Thyroid gland (tissue), 4 donors: Measurements from ENCODE around the gene PIP4K2A. TPM values are rescaled to one million over a fixed set of nuclear protein-coding genes. Genes with fewer than 3 reads are reported as not detected.
"Not testable (repeated sequence)": the region's sequence is repeated elsewhere in the genome, so short reads cannot be mapped to it uniquely, and the experiment has no call there.

Experiments
- DNase-seq, 2 donors: peaks; one replicate each; pipeline ENCODE4 v3.0.0-alpha.2; 2019
- H3K27ac ChIP-seq, 3 donors: fragments of 200-600 bp; sonication (generic); 1 replicate in 2 of 3; 2 replicates in 1 of 3; pipeline ENCODE4 v1.5.1; 2016 to 2019; ENCODE audit warnings: mild to moderate bottlenecking in 1 of 3, moderate library complexity in 1 of 3
- H3K27me3 ChIP-seq: fragments of 200-600 bp; sonication (generic); one replicate; pipeline ENCODE4 v1.5.1; 2019
- H3K36me3 ChIP-seq, 2 donors: fragments of 200-600 bp; sonication (generic); one replicate each; pipeline ENCODE4 v1.5.1; 2016 to 2019
- H3K4me1 ChIP-seq, 2 donors: fragments of 200-600 bp; sonication (generic); one replicate each; pipeline ENCODE4 v1.5.1; 2017 to 2019
- H3K4me3 ChIP-seq, 3 donors: fragments of 200-600 bp; sonication (generic); replicated peaks in 1 of 3; 1 replicate in 2 of 3; 2 replicates in 1 of 3; pipeline ENCODE4 v1.5.1; 2016; ENCODE audit warnings: mild to moderate bottlenecking in 1 of 3
- H3K9me3 ChIP-seq: fragments of 200-600 bp; sonication (generic); one replicate; pipeline ENCODE4 v1.5.1; 2017
- CTCF ChIP-seq, 6 experiments: fragments of 200-600 bp in 3 of 6; fragments of 450-650 bp in 3 of 6; sonication (generic) in 3 of 6; IDR thresholded peaks; one replicate each; pipeline ENCODE4 v1.5.1; 2016 to 2019; ENCODE audit warnings: antibody characterized with exemption in 6 of 6, mild to moderate bottlenecking in 2 of 6, inconsistent platforms in 1 of 6, moderate library complexity in 1 of 6
- POLR2A ChIP-seq, 2 donors: fragments of 450-650 bp; IDR thresholded peaks; one replicate each; pipeline ENCODE4 v1.6.1; 2017; ENCODE audit warnings: antibody characterized with exemption in 2 of 2, mild to moderate bottlenecking in 2 of 2, moderate library complexity in 1 of 2
- WGBS, 2 donors: methylation state at CpG; one replicate each; pipeline ENCODE4 v1.1.5; 2017; 5-methylcytosine and 5-hydroxymethylcytosine counted together
- intact Hi-C: fragments of 100-400 bp; cut with DNase I; formaldehyde crosslinking; loops from one replicate; pipeline ENCODE4 v1.15.1; 2023
- total RNA-seq, 4 donors: library from RNA; depleted of rRNA; stranded (reverse); fragments of >200 nt; gene quantifications; one replicate each; pipeline ENCODE4 v1.2.3, GENCODE V29; 2016

The PIP4K2A gene
- total RNA-seq, 4 donors from 2014 or later, result 16.5 to 23.2 (median 19.3) TPM

- WGBS, 2 donors, result 49 to 56% methylated on average over 3 of the region's 3 CpGs
Measured at GRCh38 chr10:22753786-22754185, 39.4 kb upstream of the PIP4K2A start.

GRCh38 chr10:22752272-22752889 lies 38.0 kb upstream of the PIP4K2A start:
- WGBS, 2 donors, result 82 to 91% methylated on average over 2 of the region's 2 CpGs
- intact Hi-C loops, result no loop called here
- H3K9me3 ChIP-seq, result no peaks in the 10 kb centered on the region
- H3K4me3 ChIP-seq, result no peak overlapping the region
- no peaks in the 10 kb centered on the region for H3K36me3 ChIP-seq
- no peaks in the 10 kb centered on the region for H3K4me1 ChIP-seq
- no peak overlapping the region for H3K27ac ChIP-seq
- no peak for DNase-seq
- no peaks in the 10 kb centered on the region for H3K27me3 ChIP-seq
- TF ChIP-seq CTCF (IDR thresholded peaks at IDR 0.05), result no peak
- TF ChIP-seq POLR2A (IDR thresholded peaks at IDR 0.05), result no peak

More at GRCh38 chr10:22753786-22754185, 39.4 kb upstream of the PIP4K2A start:
- TF ChIP-seq CTCF (IDR thresholded peaks at IDR 0.05) (no peak), POLR2A (IDR thresholded peaks at IDR 0.05) (no peak)
- Histone ChIP-seq H3K4me1 (no peaks in the 10 kb centered on the region), H3K4me3 (no peak overlapping the region), H3K9me3 (no peaks in the 10 kb centered on the region), H3K27me3 (no peaks in the 10 kb centered on the region), H3K27ac (no peak overlapping the region), H3K36me3 (no peaks in the 10 kb centered on the region)
- intact Hi-C loops, result no loop called here
- no peak for DNase-seq

GRCh38 chr10:22750131-22750530 lies 35.8 kb upstream of the PIP4K2A start:
- H3K4me3 ChIP-seq, result no peak overlapping the region
- H3K4me1 ChIP-seq, result no peaks in the 10 kb centered on the region
- no peak overlapping the region for H3K27ac ChIP-seq
- WGBS, 2 donors, result 92 to 93% methylated on average over 2 of the region's 2 CpGs
- no peak for DNase-seq
- H3K27me3 ChIP-seq, result no peaks in the 10 kb centered on the region
- H3K9me3 ChIP-seq, result no peaks in the 10 kb centered on the region
- no peaks in the 10 kb centered on the region for H3K36me3 ChIP-seq
- intact Hi-C loops, result no loop called here
- TF ChIP-seq CTCF (IDR thresholded peaks at IDR 0.05), result no peak
- TF ChIP-seq POLR2A (IDR thresholded peaks at IDR 0.05), result no peak

- H3K27me3 ChIP-seq, intact Hi-C loops, H3K4me1 ChIP-seq, H3K36me3 ChIP-seq, DNase-seq, H3K9me3 ChIP-seq, H3K4me3 ChIP-seq, H3K27ac ChIP-seq: not testable (repeated sequence)
- WGBS, 2 donors, result 80 to 94% methylated on average over 2 of the region's 2 CpGs
Measured at GRCh38 chr10:22744858-22745257, 30.5 kb upstream of the PIP4K2A start.

- no peak for TF ChIP-seq CTCF (IDR thresholded peaks at IDR 0.05)
- no peak for TF ChIP-seq POLR2A (IDR thresholded peaks at IDR 0.05)
- intact Hi-C loops, result no loop called here
- Histone ChIP-seq H3K27ac (no peak overlapping the region), H3K4me1 (no peaks in the 10 kb centered on the region), H3K9me3 (no peaks in the 10 kb centered on the region), H3K36me3 (no peaks in the 10 kb centered on the region), H3K27me3 (no peaks in the 10 kb centered on the region), H3K4me3 (no peak overlapping the region)
- no peak for DNase-seq
- 94 to 95% methylated on average over 1 of the region's 1 CpG for WGBS, 2 donors
Measured at GRCh38 chr10:22742678-22743077, 28.3 kb upstream of the PIP4K2A start.

- H3K36me3 ChIP-seq, intact Hi-C loops, H3K4me1 ChIP-seq, H3K27ac ChIP-seq, H3K27me3 ChIP-seq, DNase-seq, H3K4me3 ChIP-seq, H3K9me3 ChIP-seq: not testable (repeated sequence)
- WGBS, 2 donors, result 93 to 94% methylated on average over 4 of the region's 4 CpGs
Measured at GRCh38 chr10:22741631-22742030, 27.3 kb upstream of the PIP4K2A start.
